GM23338 (cell line): ENCODE data around the gene QRFP.

ENCODE experiments used
- CREB1 ChIP-seq: fragments of 250-450 bp; sonication (Bioruptor Pico); IDR thresholded peaks from 2 replicates; pipeline ENCODE4 v1.5.0; 2020; ENCODE audit warnings: low read depth, mild to moderate bottlenecking, moderate library complexity
- EZH2 ChIP-seq: fragments of 200-600 bp; sonication (generic); IDR thresholded peaks from one replicate; pipeline ENCODE4 v1.8.0; 2017; ENCODE audit warnings: antibody characterized with exemption, mild to moderate bottlenecking, low read depth; ENCODE audit not compliant: unreplicated experiment
- EZH2phosphoT487 ChIP-seq: fragments of 200-600 bp; sonication (generic); IDR thresholded peaks from one replicate; pipeline ENCODE4 v1.8.1; 2018; ENCODE audit warnings: antibody characterized with exemption; ENCODE audit not compliant: unreplicated experiment
- JUNB ChIP-seq: IDR thresholded peaks from one replicate; pipeline ENCODE4 v1.6.1; 2016; ENCODE audit warnings: antibody characterized with exemption; ENCODE audit not compliant: unreplicated experiment
- NANOG ChIP-seq: IDR thresholded peaks from 2 replicates; pipeline ENCODE4 v1.6.1; 2016; ENCODE audit warnings: antibody characterized with exemption, borderline replicate concordance
- POLR2AphosphoS5 ChIP-seq: IDR thresholded peaks from 2 replicates; pipeline ENCODE4 v1.6.1; 2016; ENCODE audit warnings: antibody characterized with exemption, low read depth
- ZNF114 ChIP-seq: fragments of 250-450 bp; sonication (Bioruptor Pico); IDR thresholded peaks from 2 replicates; pipeline ENCODE4 v1.5.0; 2020; ENCODE audit warnings: mild to moderate bottlenecking, moderate library complexity
- ZNF331 ChIP-seq: fragments of 250-450 bp; sonication (Bioruptor Pico); IDR thresholded peaks from 2 replicates; pipeline ENCODE4 v1.5.0; 2020; ENCODE audit warnings: low read depth, mild to moderate bottlenecking, moderate library complexity
- TF ChIP-seq, protein P1 (sequence below), 2 experiments: fragments of 200-600 bp in 1 of 2; sonication (generic) in 1 of 2; conservative IDR thresholded peaks; 2 replicates each; pipeline versions ENCODE4 v1.5.1 to v1.6.1; 2016 to 2017; ENCODE audit warnings: antibody characterized with exemption in 2 of 2, low read depth in 2 of 2, mild to moderate bottlenecking in 2 of 2, moderate library complexity in 1 of 2
- TF ChIP-seq, protein P2 (sequence below): IDR thresholded peaks from one replicate; pipeline ENCODE4 v1.6.1; 2018; ENCODE audit warnings: antibody characterized with exemption; ENCODE audit not compliant: unreplicated experiment
- TF ChIP-seq, protein P3 (sequence below): fragments of 250-450 bp; sonication (Bioruptor Pico); IDR thresholded peaks from 2 replicates; pipeline ENCODE4 v1.5.0; 2020; ENCODE audit warnings: mild to moderate bottlenecking, moderate library complexity
- TF ChIP-seq, protein P4 (sequence below): IDR thresholded peaks from 2 replicates; pipeline ENCODE4 v1.6.1; 2016; ENCODE audit warnings: antibody characterized with exemption

DNA sequence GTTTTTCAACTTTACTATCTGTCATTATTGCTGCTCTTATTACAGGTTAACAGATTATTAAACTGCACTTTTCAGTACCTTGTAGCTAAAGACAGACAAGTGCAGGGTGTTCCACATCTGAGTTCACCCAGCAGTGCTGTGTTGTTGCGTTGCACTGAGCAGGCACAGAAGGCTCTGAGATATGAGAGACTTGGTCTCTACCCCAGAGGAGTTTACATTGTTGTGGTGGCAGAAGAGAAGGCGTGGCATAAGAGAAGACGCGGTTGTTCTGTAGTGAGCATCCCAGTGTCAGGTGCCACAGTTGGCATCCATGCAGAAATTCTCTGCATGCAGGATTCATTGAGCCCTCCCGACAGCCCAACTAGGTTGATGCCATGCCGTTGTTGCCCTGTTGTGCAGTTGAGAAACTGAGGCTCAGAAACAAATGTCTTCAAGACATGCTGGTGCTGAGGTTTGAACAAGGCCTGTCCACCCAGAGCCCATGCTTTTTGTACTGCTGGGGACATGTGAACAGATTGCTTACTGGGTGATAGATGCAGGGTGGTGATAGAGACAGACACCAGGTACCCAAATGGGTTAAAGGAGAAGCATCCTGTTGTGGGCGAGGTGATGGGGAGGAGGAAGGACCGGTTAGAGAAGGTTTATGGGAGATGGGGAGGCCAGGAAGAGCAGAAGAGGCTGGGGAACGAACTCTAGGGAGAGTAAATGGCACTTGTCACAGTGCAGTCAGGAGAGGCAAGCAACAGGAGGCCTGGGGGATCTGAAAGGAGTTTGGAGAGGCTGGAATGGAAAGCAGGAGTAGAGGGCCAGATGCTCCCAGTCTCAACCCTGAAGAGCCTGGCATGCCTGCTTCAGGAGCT is 53.3 kb downstream of the QRFP start:
- TF ChIP-seq, protein P1, sequence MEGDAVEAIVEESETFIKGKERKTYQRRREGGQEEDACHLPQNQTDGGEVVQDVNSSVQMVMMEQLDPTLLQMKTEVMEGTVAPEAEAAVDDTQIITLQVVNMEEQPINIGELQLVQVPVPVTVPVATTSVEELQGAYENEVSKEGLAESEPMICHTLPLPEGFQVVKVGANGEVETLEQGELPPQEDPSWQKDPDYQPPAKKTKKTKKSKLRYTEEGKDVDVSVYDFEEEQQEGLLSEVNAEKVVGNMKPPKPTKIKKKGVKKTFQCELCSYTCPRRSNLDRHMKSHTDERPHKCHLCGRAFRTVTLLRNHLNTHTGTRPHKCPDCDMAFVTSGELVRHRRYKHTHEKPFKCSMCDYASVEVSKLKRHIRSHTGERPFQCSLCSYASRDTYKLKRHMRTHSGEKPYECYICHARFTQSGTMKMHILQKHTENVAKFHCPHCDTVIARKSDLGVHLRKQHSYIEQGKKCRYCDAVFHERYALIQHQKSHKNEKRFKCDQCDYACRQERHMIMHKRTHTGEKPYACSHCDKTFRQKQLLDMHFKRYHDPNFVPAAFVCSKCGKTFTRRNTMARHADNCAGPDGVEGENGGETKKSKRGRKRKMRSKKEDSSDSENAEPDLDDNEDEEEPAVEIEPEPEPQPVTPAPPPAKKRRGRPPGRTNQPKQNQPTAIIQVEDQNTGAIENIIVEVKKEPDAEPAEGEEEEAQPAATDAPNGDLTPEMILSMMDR (conservative IDR thresholded peaks at IDR 0.05; ENCODE audit: low read depth in 2 of 2): no peak
- TF ChIP-seq, protein P2, sequence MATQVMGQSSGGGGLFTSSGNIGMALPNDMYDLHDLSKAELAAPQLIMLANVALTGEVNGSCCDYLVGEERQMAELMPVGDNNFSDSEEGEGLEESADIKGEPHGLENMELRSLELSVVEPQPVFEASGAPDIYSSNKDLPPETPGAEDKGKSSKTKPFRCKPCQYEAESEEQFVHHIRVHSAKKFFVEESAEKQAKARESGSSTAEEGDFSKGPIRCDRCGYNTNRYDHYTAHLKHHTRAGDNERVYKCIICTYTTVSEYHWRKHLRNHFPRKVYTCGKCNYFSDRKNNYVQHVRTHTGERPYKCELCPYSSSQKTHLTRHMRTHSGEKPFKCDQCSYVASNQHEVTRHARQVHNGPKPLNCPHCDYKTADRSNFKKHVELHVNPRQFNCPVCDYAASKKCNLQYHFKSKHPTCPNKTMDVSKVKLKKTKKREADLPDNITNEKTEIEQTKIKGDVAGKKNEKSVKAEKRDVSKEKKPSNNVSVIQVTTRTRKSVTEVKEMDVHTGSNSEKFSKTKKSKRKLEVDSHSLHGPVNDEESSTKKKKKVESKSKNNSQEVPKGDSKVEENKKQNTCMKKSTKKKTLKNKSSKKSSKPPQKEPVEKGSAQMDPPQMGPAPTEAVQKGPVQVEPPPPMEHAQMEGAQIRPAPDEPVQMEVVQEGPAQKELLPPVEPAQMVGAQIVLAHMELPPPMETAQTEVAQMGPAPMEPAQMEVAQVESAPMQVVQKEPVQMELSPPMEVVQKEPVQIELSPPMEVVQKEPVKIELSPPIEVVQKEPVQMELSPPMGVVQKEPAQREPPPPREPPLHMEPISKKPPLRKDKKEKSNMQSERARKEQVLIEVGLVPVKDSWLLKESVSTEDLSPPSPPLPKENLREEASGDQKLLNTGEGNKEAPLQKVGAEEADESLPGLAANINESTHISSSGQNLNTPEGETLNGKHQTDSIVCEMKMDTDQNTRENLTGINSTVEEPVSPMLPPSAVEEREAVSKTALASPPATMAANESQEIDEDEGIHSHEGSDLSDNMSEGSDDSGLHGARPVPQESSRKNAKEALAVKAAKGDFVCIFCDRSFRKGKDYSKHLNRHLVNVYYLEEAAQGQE: no peak
- TF ChIP-seq EZH2: no peak
- TF ChIP-seq, protein P3, sequence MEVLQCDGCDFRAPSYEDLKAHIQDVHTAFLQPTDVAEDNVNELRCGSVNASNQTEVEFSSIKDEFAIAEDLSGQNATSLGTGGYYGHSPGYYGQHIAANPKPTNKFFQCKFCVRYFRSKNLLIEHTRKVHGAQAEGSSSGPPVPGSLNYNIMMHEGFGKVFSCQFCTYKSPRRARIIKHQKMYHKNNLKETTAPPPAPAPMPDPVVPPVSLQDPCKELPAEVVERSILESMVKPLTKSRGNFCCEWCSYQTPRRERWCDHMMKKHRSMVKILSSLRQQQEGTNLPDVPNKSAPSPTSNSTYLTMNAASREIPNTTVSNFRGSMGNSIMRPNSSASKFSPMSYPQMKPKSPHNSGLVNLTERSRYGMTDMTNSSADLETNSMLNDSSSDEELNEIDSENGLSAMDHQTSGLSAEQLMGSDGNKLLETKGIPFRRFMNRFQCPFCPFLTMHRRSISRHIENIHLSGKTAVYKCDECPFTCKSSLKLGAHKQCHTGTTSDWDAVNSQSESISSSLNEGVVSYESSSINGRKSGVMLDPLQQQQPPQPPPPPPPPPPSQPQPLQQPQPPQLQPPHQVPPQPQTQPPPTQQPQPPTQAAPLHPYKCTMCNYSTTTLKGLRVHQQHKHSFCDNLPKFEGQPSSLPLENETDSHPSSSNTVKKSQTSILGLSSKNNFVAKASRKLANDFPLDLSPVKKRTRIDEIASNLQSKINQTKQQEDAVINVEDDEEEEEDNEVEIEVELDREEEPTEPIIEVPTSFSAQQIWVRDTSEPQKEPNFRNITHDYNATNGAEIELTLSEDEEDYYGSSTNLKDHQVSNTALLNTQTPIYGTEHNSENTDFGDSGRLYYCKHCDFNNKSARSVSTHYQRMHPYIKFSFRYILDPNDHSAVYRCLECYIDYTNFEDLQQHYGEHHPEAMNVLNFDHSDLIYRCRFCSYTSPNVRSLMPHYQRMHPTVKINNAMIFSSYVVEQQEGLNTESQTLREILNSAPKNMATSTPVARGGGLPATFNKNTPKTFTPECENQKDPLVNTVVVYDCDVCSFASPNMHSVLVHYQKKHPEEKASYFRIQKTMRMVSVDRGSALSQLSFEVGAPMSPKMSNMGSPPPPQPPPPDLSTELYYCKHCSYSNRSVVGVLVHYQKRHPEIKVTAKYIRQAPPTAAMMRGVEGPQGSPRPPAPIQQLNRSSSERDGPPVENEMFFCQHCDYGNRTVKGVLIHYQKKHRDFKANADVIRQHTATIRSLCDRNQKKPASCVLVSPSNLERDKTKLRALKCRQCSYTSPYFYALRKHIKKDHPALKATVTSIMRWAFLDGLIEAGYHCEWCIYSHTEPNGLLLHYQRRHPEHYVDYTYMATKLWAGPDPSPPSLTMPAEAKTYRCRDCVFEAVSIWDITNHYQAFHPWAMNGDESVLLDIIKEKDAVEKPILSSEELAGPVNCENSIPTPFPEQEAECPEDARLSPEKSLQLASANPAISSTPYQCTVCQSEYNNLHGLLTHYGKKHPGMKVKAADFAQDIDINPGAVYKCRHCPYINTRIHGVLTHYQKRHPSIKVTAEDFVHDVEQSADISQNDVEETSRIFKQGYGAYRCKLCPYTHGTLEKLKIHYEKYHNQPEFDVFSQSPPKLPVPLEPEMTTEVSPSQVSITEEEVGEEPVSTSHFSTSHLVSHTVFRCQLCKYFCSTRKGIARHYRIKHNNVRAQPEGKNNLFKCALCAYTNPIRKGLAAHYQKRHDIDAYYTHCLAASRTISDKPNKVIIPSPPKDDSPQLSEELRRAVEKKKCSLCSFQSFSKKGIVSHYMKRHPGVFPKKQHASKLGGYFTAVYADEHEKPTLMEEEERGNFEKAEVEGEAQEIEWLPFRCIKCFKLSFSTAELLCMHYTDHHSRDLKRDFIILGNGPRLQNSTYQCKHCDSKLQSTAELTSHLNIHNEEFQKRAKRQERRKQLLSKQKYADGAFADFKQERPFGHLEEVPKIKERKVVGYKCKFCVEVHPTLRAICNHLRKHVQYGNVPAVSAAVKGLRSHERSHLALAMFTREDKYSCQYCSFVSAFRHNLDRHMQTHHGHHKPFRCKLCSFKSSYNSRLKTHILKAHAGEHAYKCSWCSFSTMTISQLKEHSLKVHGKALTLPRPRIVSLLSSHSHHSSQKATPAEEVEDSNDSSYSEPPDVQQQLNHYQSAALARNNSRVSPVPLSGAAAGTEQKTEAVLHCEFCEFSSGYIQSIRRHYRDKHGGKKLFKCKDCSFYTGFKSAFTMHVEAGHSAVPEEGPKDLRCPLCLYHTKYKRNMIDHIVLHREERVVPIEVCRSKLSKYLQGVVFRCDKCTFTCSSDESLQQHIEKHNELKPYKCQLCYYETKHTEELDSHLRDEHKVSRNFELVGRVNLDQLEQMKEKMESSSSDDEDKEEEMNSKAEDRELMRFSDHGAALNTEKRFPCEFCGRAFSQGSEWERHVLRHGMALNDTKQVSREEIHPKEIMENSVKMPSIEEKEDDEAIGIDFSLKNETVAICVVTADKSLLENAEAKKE (CRISPR knock-in tag): no peak
- no peak for TF ChIP-seq NANOG
- TF ChIP-seq POLR2AphosphoS5: no peak
- TF ChIP-seq EZH2phosphoT487: no peak
- TF ChIP-seq JUNB: no peak
- TF ChIP-seq, protein P4, sequence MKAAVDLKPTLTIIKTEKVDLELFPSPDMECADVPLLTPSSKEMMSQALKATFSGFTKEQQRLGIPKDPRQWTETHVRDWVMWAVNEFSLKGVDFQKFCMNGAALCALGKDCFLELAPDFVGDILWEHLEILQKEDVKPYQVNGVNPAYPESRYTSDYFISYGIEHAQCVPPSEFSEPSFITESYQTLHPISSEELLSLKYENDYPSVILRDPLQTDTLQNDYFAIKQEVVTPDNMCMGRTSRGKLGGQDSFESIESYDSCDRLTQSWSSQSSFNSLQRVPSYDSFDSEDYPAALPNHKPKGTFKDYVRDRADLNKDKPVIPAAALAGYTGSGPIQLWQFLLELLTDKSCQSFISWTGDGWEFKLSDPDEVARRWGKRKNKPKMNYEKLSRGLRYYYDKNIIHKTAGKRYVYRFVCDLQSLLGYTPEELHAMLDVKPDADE: no peak
- TF ChIP-seq CREB1 (CRISPR knock-in tag): no peak
- TF ChIP-seq ZNF331 (CRISPR knock-in tag): no peak
- TF ChIP-seq ZNF114: no peak
